GM12872 (cell line): ENCODE results near the gene EPHA1.

Source experiments
- TF ChIP-seq, protein P1 (sequence below): IDR thresholded peaks from 3 replicates; pipeline ENCODE4 v1.5.1; 2011; ENCODE audit warnings: low read depth, mild to moderate bottlenecking, low read length, moderate library complexity; ENCODE audit not compliant: insufficient read depth

The EPHA1 gene

DNA sequence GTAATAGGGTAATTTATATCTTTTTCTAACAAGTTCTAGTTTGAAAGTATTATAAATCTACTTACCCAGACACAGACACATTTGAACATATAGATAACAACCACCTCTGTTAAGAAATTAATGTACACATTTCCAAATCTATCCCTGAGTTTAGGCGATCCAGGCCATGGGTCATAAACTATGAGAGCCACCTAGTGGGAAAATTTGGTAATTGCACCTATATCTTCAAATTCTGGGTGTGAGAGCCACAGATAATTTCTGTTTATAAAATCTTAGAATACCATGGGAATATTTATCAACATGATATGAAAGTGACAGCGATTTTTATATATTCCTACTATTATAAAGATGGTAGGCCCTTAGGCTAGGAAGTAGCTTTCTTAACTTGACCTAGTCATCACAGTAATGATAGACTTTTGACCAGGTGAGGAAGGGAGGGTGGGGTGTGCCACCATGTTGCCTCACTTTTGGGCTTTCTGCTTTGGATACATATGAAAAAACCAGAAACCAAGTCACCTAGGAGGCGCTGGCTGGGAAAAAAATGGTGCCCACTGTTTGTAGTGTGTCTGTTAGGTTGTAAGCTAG lies 8.0 kb upstream of the EPHA1 start:
- TF ChIP-seq, protein P1, sequence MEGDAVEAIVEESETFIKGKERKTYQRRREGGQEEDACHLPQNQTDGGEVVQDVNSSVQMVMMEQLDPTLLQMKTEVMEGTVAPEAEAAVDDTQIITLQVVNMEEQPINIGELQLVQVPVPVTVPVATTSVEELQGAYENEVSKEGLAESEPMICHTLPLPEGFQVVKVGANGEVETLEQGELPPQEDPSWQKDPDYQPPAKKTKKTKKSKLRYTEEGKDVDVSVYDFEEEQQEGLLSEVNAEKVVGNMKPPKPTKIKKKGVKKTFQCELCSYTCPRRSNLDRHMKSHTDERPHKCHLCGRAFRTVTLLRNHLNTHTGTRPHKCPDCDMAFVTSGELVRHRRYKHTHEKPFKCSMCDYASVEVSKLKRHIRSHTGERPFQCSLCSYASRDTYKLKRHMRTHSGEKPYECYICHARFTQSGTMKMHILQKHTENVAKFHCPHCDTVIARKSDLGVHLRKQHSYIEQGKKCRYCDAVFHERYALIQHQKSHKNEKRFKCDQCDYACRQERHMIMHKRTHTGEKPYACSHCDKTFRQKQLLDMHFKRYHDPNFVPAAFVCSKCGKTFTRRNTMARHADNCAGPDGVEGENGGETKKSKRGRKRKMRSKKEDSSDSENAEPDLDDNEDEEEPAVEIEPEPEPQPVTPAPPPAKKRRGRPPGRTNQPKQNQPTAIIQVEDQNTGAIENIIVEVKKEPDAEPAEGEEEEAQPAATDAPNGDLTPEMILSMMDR = peak; percentile 60

DNA sequence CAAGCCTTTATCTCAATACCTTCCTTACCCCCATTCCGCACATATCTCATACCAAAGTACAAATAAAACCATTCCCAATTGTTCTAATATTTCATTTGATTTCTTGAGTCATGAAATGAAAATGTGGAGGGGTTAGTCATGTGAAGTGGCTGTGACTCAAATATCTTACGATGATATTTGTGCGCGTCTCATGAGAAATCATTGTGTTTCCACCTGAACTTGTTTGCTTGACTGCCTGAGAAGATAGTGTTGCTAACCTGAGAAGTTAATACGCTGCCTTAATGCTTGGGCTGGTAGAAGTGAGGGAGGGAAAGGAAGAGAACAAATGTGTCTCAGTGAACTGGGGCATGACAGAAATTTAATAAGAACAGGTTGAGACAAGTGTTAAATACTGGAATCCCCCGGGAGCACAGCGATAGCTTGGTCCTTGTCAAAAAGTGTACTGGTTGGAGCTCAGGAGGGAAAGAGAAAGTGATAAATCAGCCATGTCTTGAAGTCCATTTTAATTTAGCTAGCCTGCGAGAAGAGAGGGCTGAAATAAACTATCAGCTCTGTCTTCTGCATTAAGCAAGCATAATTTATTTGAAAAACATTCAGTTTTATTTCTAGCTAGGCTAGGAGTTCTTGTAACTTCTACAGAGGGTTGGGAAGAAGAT lies 7.2 kb upstream of the EPHA1 start:
- TF ChIP-seq, protein P1 = no peak

DNA sequence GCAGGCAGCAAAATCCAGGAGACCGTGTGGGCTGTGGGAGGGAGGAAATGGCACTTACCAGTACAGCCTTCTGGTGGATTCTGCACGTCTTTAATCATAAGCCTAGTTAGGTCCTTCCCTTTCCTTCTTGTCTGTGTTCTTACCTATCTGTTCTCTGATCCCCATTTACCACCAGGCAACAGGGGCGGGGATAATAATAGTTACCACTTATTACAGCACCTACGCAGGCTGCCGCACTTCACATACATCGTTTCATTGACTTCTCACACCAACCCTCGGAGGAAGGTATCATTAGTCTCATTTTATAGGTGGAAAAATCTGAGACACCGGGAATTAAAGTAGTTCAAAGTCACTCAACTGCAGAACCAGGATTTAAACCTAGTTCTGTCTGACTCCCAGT lies 4.5 kb upstream of the EPHA1 start:
- TF ChIP-seq, protein P1 = no peak

DNA sequence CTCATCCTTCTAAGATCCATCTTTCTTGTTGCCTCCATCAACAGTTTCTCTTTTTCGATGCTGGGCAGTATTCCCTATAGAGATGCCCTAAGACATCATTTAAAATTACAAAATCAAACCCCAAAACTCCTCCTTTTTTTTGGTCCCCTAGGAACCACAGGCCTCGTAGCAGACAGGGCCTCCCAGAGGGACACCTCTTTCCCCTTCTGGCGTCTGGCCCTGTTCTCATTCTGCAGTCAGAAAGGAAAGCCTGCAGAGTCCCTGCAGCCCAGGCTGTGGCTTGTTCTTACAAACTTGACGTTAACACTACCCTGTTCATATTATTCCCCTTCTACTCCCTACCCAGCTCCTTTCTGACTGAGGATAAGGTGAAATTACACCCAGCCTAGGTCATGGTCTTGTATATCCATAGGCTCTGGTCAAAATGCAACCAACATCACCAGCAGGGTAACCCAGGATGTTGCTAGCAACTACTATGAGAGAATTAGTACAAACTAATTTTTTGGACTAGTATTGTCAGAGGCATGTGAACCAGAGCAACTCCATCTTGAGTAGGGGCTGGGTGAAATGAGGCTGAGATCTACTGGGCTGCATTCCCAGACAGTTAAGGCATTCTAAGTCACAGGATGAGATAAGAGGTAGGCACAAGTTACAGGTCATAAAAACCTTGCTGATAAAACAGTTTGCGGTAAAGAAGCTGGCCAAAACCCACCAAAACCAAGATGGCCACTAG lies 3.5 kb upstream of the EPHA1 start:
- TF ChIP-seq, protein P1 = no peak

DNA sequence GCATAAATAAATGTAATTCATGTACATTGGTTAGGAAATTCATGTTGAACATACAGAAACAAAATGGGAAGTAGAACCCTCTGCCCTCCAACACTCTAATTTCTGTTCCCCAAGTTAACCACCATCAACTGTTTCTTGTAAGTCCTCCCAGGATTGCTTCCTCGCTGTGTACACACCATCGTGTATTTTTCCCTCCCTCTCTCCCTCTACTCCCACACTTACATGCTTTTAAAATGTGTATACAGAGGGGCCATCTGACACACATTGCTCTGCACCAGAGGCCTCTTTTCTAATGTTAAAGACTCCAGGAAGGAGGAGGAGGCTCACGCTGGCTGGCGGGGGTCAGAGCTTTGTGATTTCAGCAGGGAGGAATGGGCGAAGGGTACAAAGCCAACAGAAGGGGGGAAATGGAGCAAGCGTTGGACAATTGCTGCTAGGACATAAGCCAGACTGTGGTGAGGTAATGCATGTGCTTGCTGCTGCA lies 1.9 kb upstream of the EPHA1 start:
- TF ChIP-seq, protein P1 = no peak

DNA sequence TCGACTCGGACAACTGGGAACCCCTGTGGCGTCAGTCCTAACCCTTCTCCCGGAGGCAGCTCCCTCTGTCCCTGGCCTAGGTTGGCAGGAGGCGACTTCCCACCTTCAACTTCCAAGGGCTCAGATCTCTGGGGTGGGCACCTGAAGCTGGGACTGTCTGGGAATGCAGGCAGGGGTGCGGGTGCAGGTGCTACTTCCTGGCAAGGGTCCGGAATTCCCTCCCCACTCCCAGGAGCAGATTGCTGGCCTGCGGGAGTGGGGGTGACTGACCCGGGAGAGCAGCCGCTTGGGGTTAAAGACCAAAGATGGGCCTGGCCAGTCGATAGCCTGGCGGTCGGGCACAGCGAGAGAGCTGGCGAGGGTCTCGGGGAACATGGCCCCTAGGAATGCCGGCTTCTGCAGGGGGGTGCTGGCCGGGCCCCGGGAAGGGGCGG lies 387 bp downstream of the EPHA1 start:
- TF ChIP-seq, protein P1 = no peak
